ENCODE results near the gene PAK5. TPM values are rescaled to one million over a fixed set of nuclear protein-coding genes. Genes with fewer than 3 reads are reported as not detected.

The PAK5 gene
- total RNA-seq, 1 donor from 2014 or later = 1.6 TPM

GRCh38 chr20:9628141-9628540, 210.7 kb downstream of the PAK5 start:
- Mint-ChIP-seq H3K9me3 (peaks cover 2% of the 10 kb centered on the region), H3K27me3 (ENCODE audit: insufficient read depth, low read depth) (no peaks in the 10 kb centered on the region), H3K27ac (no peak overlapping the region), H3K4me3 (no peak overlapping the region), H3K36me3 (no peaks in the 10 kb centered on the region), H3K4me1 (peaks cover 3% of the 10 kb centered on the region)
- no peaks in the 10 kb centered on the region for H3F3A ChIP-seq (ENCODE audit: low read depth)
- no peaks in the 10 kb centered on the region for H3K36me3 ChIP-seq
- no peaks in the 10 kb centered on the region for H3K9me3 ChIP-seq (ENCODE audit: low read depth)
- H3K4me2 ChIP-seq = no peak overlapping the region
- H3K27me3 ChIP-seq = no peaks in the 10 kb centered on the region
- no peak for TF ChIP-seq EZH2 (IDR thresholded peaks at IDR 0.05)
- TF ChIP-seq EZH2phosphoT487 (IDR thresholded peaks at IDR 0.05) = no peak
- no peak for TF ChIP-seq CTCF (IDR thresholded peaks at IDR 0.05)
- no peak overlapping the region for H3K4me3 ChIP-seq
- no peaks in the 10 kb centered on the region for H4K20me1 ChIP-seq (ENCODE audit: low read depth)
- no peaks in the 10 kb centered on the region for H3K79me2 ChIP-seq (ENCODE audit: low read depth)
- DNase-seq (ENCODE audit: low spot score) = no peak
- H3K9ac ChIP-seq = no peak overlapping the region
- no peaks in the 10 kb centered on the region for H3K4me1 ChIP-seq
- no peak overlapping the region for H2AFZ ChIP-seq (replicated peaks)
- H3K27ac ChIP-seq = no peak overlapping the region

- Mint-ChIP-seq H3K9me3 (peaks cover 2% of the 10 kb centered on the region), H3K4me3 (no peak overlapping the region), H3K36me3 (no peaks in the 10 kb centered on the region), H3K4me1 (peaks cover 3% of the 10 kb centered on the region), H3K27me3 (ENCODE audit: insufficient read depth, low read depth) (peaks cover 3% of the 10 kb centered on the region), H3K27ac (no peak overlapping the region)
- TF ChIP-seq CTCF (IDR thresholded peaks at IDR 0.05) = no peak
- Histone ChIP-seq H3K79me2 (ENCODE audit: low read depth) (no peaks in the 10 kb centered on the region), H3K27me3 (no peaks in the 10 kb centered on the region), H4K20me1 (ENCODE audit: low read depth) (no peaks in the 10 kb centered on the region), H3K4me2 (no peak overlapping the region), H2AFZ (replicated peaks) (no peak overlapping the region), H3K4me1 (no peaks in the 10 kb centered on the region), H3K9me3 (ENCODE audit: low read depth) (no peaks in the 10 kb centered on the region), H3K4me3 (no peak overlapping the region), H3F3A (ENCODE audit: low read depth) (no peaks in the 10 kb centered on the region), H3K27ac (no peak overlapping the region), H3K9ac (no peak overlapping the region), H3K36me3 (no peaks in the 10 kb centered on the region)
- DNase-seq (ENCODE audit: low spot score) = no peak
These were observed 211.7 kb downstream of the PAK5 start for GRCh38 chr20:9627219-9627618.

- Histone ChIP-seq H3K9me3 (ENCODE audit: low read depth) (no peaks in the 10 kb centered on the region), H3K36me3 (no peaks in the 10 kb centered on the region), H3F3A (ENCODE audit: low read depth) (no peaks in the 10 kb centered on the region), H3K27me3 (no peaks in the 10 kb centered on the region), H2AFZ (replicated peaks) (no peak overlapping the region), H3K79me2 (ENCODE audit: low read depth) (no peaks in the 10 kb centered on the region), H4K20me1 (ENCODE audit: low read depth) (no peaks in the 10 kb centered on the region), H3K4me1 (no peaks in the 10 kb centered on the region), H3K4me3 (no peak overlapping the region), H3K27ac (no peak overlapping the region), H3K4me2 (no peak overlapping the region), H3K9ac (no peak overlapping the region)
- no peaks in the 10 kb centered on the region for H3K36me3 Mint-ChIP-seq
- DNase-seq (ENCODE audit: low spot score) = no peak
- no peak for TF ChIP-seq EZH2 (IDR thresholded peaks at IDR 0.05)
- no peak for TF ChIP-seq EZH2phosphoT487 (IDR thresholded peaks at IDR 0.05)
- TF ChIP-seq CTCF (IDR thresholded peaks at IDR 0.05) = no peak
- no peak overlapping the region for H3K27ac Mint-ChIP-seq
- H3K4me3 Mint-ChIP-seq = no peak overlapping the region
- peaks cover 2% of the 10 kb centered on the region for H3K9me3 Mint-ChIP-seq
- H3K4me1 Mint-ChIP-seq = peaks cover 3% of the 10 kb centered on the region
- peaks cover 5% of the 10 kb centered on the region for H3K27me3 Mint-ChIP-seq (ENCODE audit: insufficient read depth, low read depth)
These were observed 212.5 kb downstream of the PAK5 start for GRCh38 chr20:9626357-9626756.

GRCh38 chr20:9617940-9618339, 220.9 kb downstream of the PAK5 start:
- DNase-seq (ENCODE audit: low spot score) = peak; percentile 59
- no peak overlapping the region for H3K4me3 ChIP-seq

More at GRCh38 chr20:9617940-9618339, 220.9 kb downstream of the PAK5 start:
- no peaks in the 10 kb centered on the region for H3F3A ChIP-seq (ENCODE audit: low read depth)
- no peaks in the 10 kb centered on the region for H3K27me3 ChIP-seq
- no peak overlapping the region for H3K9ac ChIP-seq
- no peaks in the 10 kb centered on the region for H3K4me1 Mint-ChIP-seq
- H3K9me3 ChIP-seq (ENCODE audit: low read depth) = no peaks in the 10 kb centered on the region
- H3K4me3 Mint-ChIP-seq = no peak overlapping the region
- no peaks in the 10 kb centered on the region for H4K20me1 ChIP-seq (ENCODE audit: low read depth)
- no peaks in the 10 kb centered on the region for H3K36me3 ChIP-seq
- H3K27me3 Mint-ChIP-seq (ENCODE audit: insufficient read depth, low read depth) = peaks cover 5% of the 10 kb centered on the region
- no peak overlapping the region for H3K4me2 ChIP-seq
- no peak overlapping the region for H3K27ac Mint-ChIP-seq
- H3K36me3 Mint-ChIP-seq = no peaks in the 10 kb centered on the region
- peaks cover 5% of the 10 kb centered on the region for H3K9me3 Mint-ChIP-seq
- no peak overlapping the region for H3K27ac ChIP-seq
- H3K79me2 ChIP-seq (ENCODE audit: low read depth) = no peaks in the 10 kb centered on the region
- H3K4me1 ChIP-seq = no peaks in the 10 kb centered on the region
- H2AFZ ChIP-seq (replicated peaks) = no peak overlapping the region
- TF ChIP-seq EZH2phosphoT487 (IDR thresholded peaks at IDR 0.05) (no peak), EZH2 (IDR thresholded peaks at IDR 0.05) (no peak), CTCF (IDR thresholded peaks at IDR 0.05) (peak; percentile 68)
